OCI-LY3 (cell line): ENCODE measurements around the gene MXD4.

Source experiments
- H2AFZ ChIP-seq: fragments of 200-600, 300-600 bp; shearing (Covaris generic); 2 replicates; pipeline ENCODE4 v1.6.0; 2014; ENCODE audit warnings: antibody characterized with exemption, low read depth, low read length
- H3K27ac ChIP-seq: fragments of 200-600, 300-600 bp; sonication (generic); 2 replicates; pipeline ENCODE4 v1.5.1; 2014; ENCODE audit warnings: mild to moderate bottlenecking, low read length, moderate library complexity, mixed read lengths
- H3K27me3 ChIP-seq: fragments of 200-600, 300-600 bp; sonication (generic); 2 replicates; pipeline ENCODE4 v1.6.1; 2014; ENCODE audit warnings: low read depth, low read length, mixed read lengths
- H3K36me3 ChIP-seq: fragments of 200-600, 300-600 bp; sonication (generic); replicated peaks from 2 replicates; pipeline ENCODE3; 2014; ENCODE audit warnings: low read depth, low read length, mixed read lengths
- H3K4me1 ChIP-seq: fragments of 300-600, 200-600 bp; sonication (generic); 2 replicates; pipeline ENCODE4 v1.6.1; 2014; ENCODE audit warnings: low read length, mixed read lengths
- H3K4me2 ChIP-seq: fragments of 200-600, 300-600 bp; sonication (generic); 2 replicates; pipeline ENCODE4 v1.6.1; 2014; ENCODE audit warnings: low read length, mixed read lengths
- H3K4me3 ChIP-seq: fragments of 300-600, 200-600 bp; sonication (generic); 2 replicates; pipeline ENCODE4 v1.5.1; 2014; ENCODE audit warnings: antibody characterized with exemption, mild to moderate bottlenecking, low read length, moderate library complexity
- H3K79me2 ChIP-seq: fragments of 300-600, 200-600 bp; shearing (Covaris generic); 2 replicates; pipeline ENCODE4 v1.6.1; 2014; ENCODE audit warnings: mild to moderate bottlenecking, low read length, mixed read lengths
- H3K9ac ChIP-seq: fragments of 300-600, 200-600 bp; shearing (Covaris generic); 2 replicates; pipeline ENCODE4 v1.6.0; 2014; ENCODE audit warnings: mild to moderate bottlenecking, low read length, moderate library complexity
- H3K9me3 ChIP-seq: fragments of 200-600, 300-600 bp; shearing (Covaris generic); 2 replicates; pipeline ENCODE4 v1.6.1; 2014; ENCODE audit warnings: low read length, mixed read lengths; ENCODE audit not compliant: insufficient read depth
- H4K20me1 ChIP-seq: fragments of 200-600, 300-600 bp; sonication (generic); 2 replicates; pipeline ENCODE4 v1.6.1; 2016; ENCODE audit warnings: low read length, mixed read lengths; ENCODE audit not compliant: insufficient read depth
- CTCF ChIP-seq: fragments of 200-600, 300-600 bp; sonication (generic); IDR thresholded peaks from 2 replicates; pipeline ENCODE4 v1.5.1; 2014; ENCODE audit warnings: antibody characterized with exemption, low read length, low read depth
- EZH2phosphoT487 ChIP-seq: fragments of 200-600 bp; shearing (Covaris generic); IDR thresholded peaks from 2 replicates; pipeline ENCODE4 v1.6.1; 2018; ENCODE audit warnings: antibody characterized with exemption, mixed run types, low read depth

MXD4 gene

GRCh38 chr4:2255501-2256155 lies 6.3 kb downstream of the MXD4 start:
- H3K4me1 ChIP-seq, result peaks cover 7% of the 10 kb centered on the region; the same call in 1 of the 2 replicates
- H4K20me1 ChIP-seq, result no peaks in the 10 kb centered on the region
- no peak overlapping the region for H3K27ac ChIP-seq
- H2AFZ ChIP-seq, result no peak overlapping the region
- no peaks in the 10 kb centered on the region for H3K9me3 ChIP-seq
- H3K27me3 ChIP-seq, result no peaks in the 10 kb centered on the region
- no peaks in the 10 kb centered on the region for H3K79me2 ChIP-seq
- no peak for TF ChIP-seq EZH2phosphoT487
- no peak for TF ChIP-seq CTCF
- no peak overlapping the region for H3K4me2 ChIP-seq
- H3K36me3 ChIP-seq, result no peaks in the 10 kb centered on the region
- no peak overlapping the region for H3K4me3 ChIP-seq
- no peak overlapping the region for H3K9ac ChIP-seq

DNA sequence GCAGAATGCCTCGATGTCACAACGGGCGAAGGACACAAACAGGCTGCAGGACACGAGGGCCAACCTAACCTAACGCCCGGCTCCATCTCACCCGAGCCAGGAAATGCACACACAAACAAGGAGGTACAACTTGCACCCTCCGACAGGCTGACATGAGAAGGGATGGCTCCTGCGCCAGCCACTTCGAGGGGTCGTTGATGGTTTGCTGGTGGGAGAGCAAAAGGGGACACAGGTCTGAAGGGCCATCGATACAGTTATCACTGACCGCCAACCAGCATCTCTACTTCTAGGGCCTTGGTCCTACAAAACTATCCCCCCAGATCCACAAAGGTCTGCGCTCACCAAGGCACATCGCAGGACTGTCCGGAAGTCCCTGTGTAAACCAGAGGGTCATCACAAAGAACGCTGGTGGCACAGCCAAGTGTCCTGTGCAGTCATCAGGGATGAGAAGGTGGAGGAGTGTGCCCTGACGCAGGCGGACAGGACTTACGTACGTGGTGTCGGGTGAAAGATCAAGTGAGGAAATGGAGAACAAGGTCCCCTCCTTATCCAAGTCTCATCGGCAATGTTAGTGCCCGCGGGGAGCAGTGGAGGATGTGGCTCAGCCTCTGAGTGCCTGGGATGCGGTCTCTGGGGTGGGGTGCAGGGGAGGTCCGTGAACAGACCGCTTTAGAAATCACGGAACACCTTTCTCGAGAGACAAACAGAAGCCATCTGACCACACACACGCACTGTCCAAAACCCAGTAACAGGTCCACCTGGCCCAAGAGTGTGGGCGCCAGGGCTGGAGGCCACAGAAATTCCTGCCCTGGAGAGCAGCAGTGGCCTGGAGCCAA lies 7.0 kb downstream of the MXD4 start:
- Histone ChIP-seq H3K79me2 (no peaks in the 10 kb centered on the region), H3K4me1 (peaks cover 5% of the 10 kb centered on the region; the same call in 1 of the 2 replicates), H3K27me3 (no peaks in the 10 kb centered on the region), H3K9me3 (no peaks in the 10 kb centered on the region), H4K20me1 (no peaks in the 10 kb centered on the region), H3K9ac (no peak overlapping the region), H3K27ac (no peak overlapping the region), H3K4me3 (no peak overlapping the region), H3K36me3 (no peaks in the 10 kb centered on the region), H2AFZ (no peak overlapping the region), H3K4me2 (no peak overlapping the region)
- TF ChIP-seq EZH2phosphoT487, result no peak

GRCh38 chr4:2253160-2254084 lies 8.5 kb downstream of the MXD4 start:
- Histone ChIP-seq H3K27me3 (no peaks in the 10 kb centered on the region), H2AFZ (no peak overlapping the region), H3K4me2 (no peak overlapping the region), H4K20me1 (no peaks in the 10 kb centered on the region), H3K79me2 (no peaks in the 10 kb centered on the region), H3K9ac (no peak overlapping the region), H3K36me3 (no peaks in the 10 kb centered on the region), H3K4me1 (peaks cover 5% of the 10 kb centered on the region; the same call in 1 of the 2 replicates), H3K27ac (no peak overlapping the region), H3K9me3 (no peaks in the 10 kb centered on the region), H3K4me3 (no peak overlapping the region)
- TF ChIP-seq EZH2phosphoT487 (no peak), CTCF (no peak)

DNA sequence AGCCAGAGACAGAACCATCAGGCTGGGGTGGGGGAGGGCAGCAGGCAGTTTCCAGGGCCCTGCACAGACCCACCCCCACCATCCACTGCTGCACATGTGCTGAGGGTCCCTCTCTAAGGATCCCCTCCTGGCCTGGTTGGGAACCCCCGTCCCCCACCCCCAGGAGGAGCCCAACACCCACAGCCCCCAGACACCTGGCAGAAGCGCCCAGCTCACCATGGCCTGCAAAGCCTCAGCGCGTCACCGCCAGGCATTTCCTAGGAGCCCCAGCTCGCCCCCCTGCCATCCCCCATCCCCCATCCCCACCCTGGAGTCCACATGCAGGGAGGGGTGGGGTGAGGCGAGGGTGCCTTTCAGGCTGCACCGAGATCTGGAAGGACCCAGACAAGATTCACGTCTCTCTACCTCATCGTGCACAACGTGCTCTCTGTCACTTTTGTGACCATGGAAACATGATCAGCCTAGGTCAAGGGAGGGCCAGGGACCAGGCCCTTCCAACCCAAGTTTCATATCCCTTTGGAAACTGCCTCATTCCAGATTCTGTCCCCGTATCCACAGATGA lies 9.3 kb downstream of the MXD4 start:
- Histone ChIP-seq H4K20me1 (no peaks in the 10 kb centered on the region), H3K9me3 (no peaks in the 10 kb centered on the region), H3K36me3 (no peaks in the 10 kb centered on the region), H3K79me2 (no peaks in the 10 kb centered on the region), H3K4me3 (no peak overlapping the region), H3K27me3 (no peaks in the 10 kb centered on the region), H3K9ac (no peak overlapping the region), H3K27ac (no peak overlapping the region), H3K4me2 (no peak overlapping the region), H2AFZ (no peak overlapping the region), H3K4me1 (peaks cover 5% of the 10 kb centered on the region; the same call in 1 of the 2 replicates)
- TF ChIP-seq CTCF (no peak), EZH2phosphoT487 (no peak)
